ENCODE measurements around the gene GPC6. TPM values are rescaled to one million over a fixed set of nuclear protein-coding genes. Genes with fewer than 3 reads are reported as not detected.
"Not testable (repeated sequence)": the region's sequence is repeated elsewhere in the genome, so short reads cannot be mapped to it uniquely, and the experiment has no call there.

Gene GPC6
- total RNA-seq, 1 experiment from 2014 or later, result 0.22 TPM

DNA sequence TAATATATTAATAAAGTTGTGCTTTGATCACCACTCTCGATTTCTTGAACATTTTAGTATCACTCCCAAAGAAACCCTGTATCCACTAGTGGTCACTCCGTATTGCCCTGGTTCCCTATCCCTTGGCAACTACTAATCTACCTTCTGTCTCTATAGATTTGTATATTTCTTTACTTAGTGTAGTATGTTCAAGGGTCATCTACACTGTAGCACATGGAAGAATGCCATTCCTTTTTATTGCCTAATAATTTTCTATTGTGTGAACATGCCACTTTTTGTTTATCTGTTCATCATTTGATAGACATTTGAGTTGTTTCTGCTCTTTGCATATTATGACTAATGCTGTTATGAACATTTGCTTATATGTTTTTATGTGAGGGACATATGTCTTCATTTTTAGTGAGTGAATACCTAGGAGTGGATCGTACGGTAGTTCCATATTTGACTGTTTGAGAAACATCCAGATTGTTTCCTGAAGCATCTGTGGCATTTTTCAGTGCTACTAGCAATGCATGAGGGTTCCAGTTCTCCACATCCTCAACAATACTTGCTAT lies 254.0 kb downstream of the GPC6 start:
- intact Hi-C loops (cut with micrococcal nuclease), result no loop called here
- CTCF ChIA-PET, result no interaction called here
- no peak for ATAC-seq
- TF ChIP-seq ZNF274 (IDR thresholded peaks at IDR 0.05; ENCODE audit: low read depth, low read length), result no peak
- Histone ChIP-seq H2AFZ (ENCODE audit: low read depth, low read length, poor library complexity, severe bottlenecking) (no peak overlapping the region), H3K36me3 (ENCODE audit: control insufficient read depth in 1 of 2, insufficient read depth in 2 of 2, low read length in 2 of 2) (no peaks in the 10 kb centered on the region), H3K4me2 (ENCODE audit: low read length) (no peak overlapping the region), H3K27me3 (ENCODE audit: insufficient read depth, low read length) (no peaks in the 10 kb centered on the region), H3K9me3 (ENCODE audit: control insufficient read depth in 1 of 2, insufficient read depth in 1 of 2, low read depth in 1 of 2, low read length in 2 of 2) (peaks cover 22 to 27% of the 10 kb centered on the region in 2 experiments; a peak in 2 of 4 replicates), H3K27ac (ENCODE audit: low read depth, low read length) (no peak overlapping the region), H3K79me2 (ENCODE audit: insufficient read depth, low read length) (no peaks in the 10 kb centered on the region), H3K4me3 (replicated peaks in 1 of 2; ENCODE audit: low read depth in 1 of 2, low read length in 2 of 2) (no peak overlapping the region), H3K4me1 (ENCODE audit: control insufficient read depth in 1 of 2, insufficient read depth in 2 of 2, low read length in 2 of 2) (no peaks in the 10 kb centered on the region), H3K9ac (ENCODE audit: low read length) (no peak overlapping the region), H3K9me2 (ENCODE audit: insufficient read depth) (no peaks in the 10 kb centered on the region), H4K20me1 (ENCODE audit: insufficient read depth) (no peaks in the 10 kb centered on the region)
- POLR2A ChIA-PET, result no interaction called here
- no peak for DNase-seq (ENCODE audit: low read depth, low spot score)
- RAD21 ChIA-PET (ENCODE audit: low non-redundant PET in 1 of 2, low total read pairs in 2 of 2, uncharacterized antibody in 2 of 2, unreplicated experiment in 2 of 2), result no interaction called here
- no TSS peak for BruUV-seq (replicated peaks)

DNA sequence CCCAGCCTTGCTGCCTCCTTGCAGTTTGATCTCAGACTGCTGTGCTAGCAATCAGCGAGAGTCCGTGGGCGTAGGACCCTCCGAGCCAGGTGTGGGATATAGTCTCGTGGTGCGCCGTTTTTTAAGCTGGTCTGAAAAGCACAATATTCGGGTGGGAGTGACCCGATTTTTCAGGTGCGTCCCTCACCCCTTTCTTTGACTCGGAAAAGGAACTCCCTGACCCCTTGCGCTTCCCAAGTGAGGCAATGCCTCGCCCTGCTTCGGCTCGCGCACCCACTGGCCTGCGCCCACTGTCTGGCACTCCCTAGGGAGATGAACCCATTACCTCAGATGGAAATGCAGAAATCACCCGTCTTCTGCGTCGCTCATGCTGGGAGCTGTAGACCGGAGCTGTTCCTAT lies 269.5 kb downstream of the GPC6 start:
- H3K9ac ChIP-seq (ENCODE audit: low read length); H3K36me3 ChIP-seq (ENCODE audit: control insufficient read depth in 1 of 2, insufficient read depth in 2 of 2, low read length in 2 of 2); DNase-seq (ENCODE audit: low read depth, low spot score); H3K4me2 ChIP-seq (ENCODE audit: low read length); intact Hi-C loops (cut with micrococcal nuclease); H3K79me2 ChIP-seq (ENCODE audit: insufficient read depth, low read length); H4K20me1 ChIP-seq (ENCODE audit: insufficient read depth); CTCF ChIA-PET; H3K9me2 ChIP-seq (ENCODE audit: insufficient read depth); ATAC-seq; H3K4me1 ChIP-seq (ENCODE audit: control insufficient read depth in 1 of 2, insufficient read depth in 2 of 2, low read length in 2 of 2); BruUV-seq (replicated peaks); H3K27me3 ChIP-seq (ENCODE audit: insufficient read depth, low read length); H3K27ac ChIP-seq (ENCODE audit: low read depth, low read length); H2AFZ ChIP-seq (ENCODE audit: low read depth, low read length, poor library complexity, severe bottlenecking); H3K4me3 ChIP-seq (replicated peaks in 1 of 2; ENCODE audit: low read depth in 1 of 2, low read length in 2 of 2); RAD21 ChIA-PET (ENCODE audit: low non-redundant PET in 1 of 2, low total read pairs in 2 of 2, uncharacterized antibody in 2 of 2, unreplicated experiment in 2 of 2); POLR2A ChIA-PET: not testable (repeated sequence)
- H3K9me3 ChIP-seq (ENCODE audit: control insufficient read depth in 1 of 2, insufficient read depth in 1 of 2, low read depth in 1 of 2, low read length in 2 of 2), result peaks cover 12 to 16% of the 10 kb centered on the region in 2 experiments; a peak in 2 of 4 replicates
